K562 (cell line): ENCODE measurements around the gene MEX3C. TPM values are rescaled to one million over a fixed set of nuclear protein-coding genes. Genes with fewer than 3 reads are reported as not detected.

Experiments
- DMBX1 ChIP-seq: fragments of 250-450 bp; sonication (Bioruptor Pico); IDR thresholded peaks from 2 replicates; pipeline ENCODE4 v1.8.0; 2022; ENCODE audit warnings: inconsistent platforms, mild to moderate bottlenecking, moderate library complexity, borderline replicate concordance
- ETS1 ChIP-seq: conservative IDR thresholded peaks from 2 replicates; pipeline ENCODE4 v1.6.1; 2011; ENCODE audit warnings: low read depth, mild to moderate bottlenecking, low read length; ENCODE audit not compliant: control insufficient read depth
- GTF2A2 ChIP-seq: IDR thresholded peaks from 2 replicates; pipeline ENCODE4 v1.6.1; 2016; ENCODE audit warnings: mild to moderate bottlenecking, missing genetic modification characterization, missing compliant biosample characterization
- L3MBTL2 ChIP-seq: fragments of 450-650 bp; IDR thresholded peaks from 2 replicates; pipeline ENCODE4 v1.6.1; 2016; ENCODE audit warnings: mild to moderate bottlenecking, moderate library complexity
- LEF1 ChIP-seq: fragments of 450-650 bp; IDR thresholded peaks from 2 replicates; pipeline ENCODE4 v1.6.1; 2016; ENCODE audit warnings: mild to moderate bottlenecking
- NR2C2 ChIP-seq, 2 experiments: fragments of 200-800 bp in 1 of 2; sonication (Bioruptor generic) in 1 of 2; sonication (generic) in 1 of 2; formaldehyde crosslinking in 1 of 2; IDR thresholded peaks; 2 replicates each; pipeline versions ENCODE4 v1.6.1 to v1.8.0; 2016 to 2022; ENCODE audit warnings: mild to moderate bottlenecking in 1 of 2, missing compliant biosample characterization in 1 of 2, missing genetic modification characterization in 1 of 2, missing genetic modification reagents in 1 of 2
- RNF2 ChIP-seq: sonication (generic); IDR thresholded peaks from 2 replicates; pipeline ENCODE4 v1.6.1; 2016
- TCF3 ChIP-seq: sonication (generic); formaldehyde crosslinking; IDR thresholded peaks from 2 replicates; pipeline ENCODE4 v1.4.0; 2020; ENCODE audit warnings: mild to moderate bottlenecking, missing genetic modification reagents
- TGIF2 ChIP-seq: sonication (generic); formaldehyde crosslinking; IDR thresholded peaks from 2 replicates; pipeline ENCODE4 v1.8.1; 2022; ENCODE audit warnings: mild to moderate bottlenecking, missing genetic modification reagents, moderate library complexity
- YBX1 ChIP-seq: fragments of 450-650 bp; IDR thresholded peaks from 2 replicates; pipeline ENCODE4 v1.7.1; 2016; ENCODE audit warnings: mild to moderate bottlenecking
- ZNF121 ChIP-seq: sonication (generic); formaldehyde crosslinking; conservative IDR thresholded peaks from 2 replicates; pipeline ENCODE4 v1.8.0; 2022; ENCODE audit warnings: missing genetic modification reagents
- ZNF184 ChIP-seq: sonication (generic); formaldehyde crosslinking; IDR thresholded peaks from 2 replicates; pipeline ENCODE4 v1.5.0; 2020; ENCODE audit warnings: missing genetic modification reagents
- ZNF311 ChIP-seq: fragments of 250-450 bp; sonication (Bioruptor Pico); IDR thresholded peaks from 2 replicates; pipeline ENCODE4 v1.4.0; 2020; ENCODE audit warnings: mild to moderate bottlenecking, moderate library complexity
- ZNF324 ChIP-seq: fragments of 250-450 bp; sonication (Bioruptor Pico); IDR thresholded peaks from 2 replicates; pipeline ENCODE4 v1.4.0; 2020; ENCODE audit warnings: mild to moderate bottlenecking
- polyA plus RNA-seq, 8 experiments: library from polyadenylated mRNA; depleted of rRNA in 4 of 8; stranded (reverse) in 5 of 8; unstranded in 3 of 8; fragments of >200 nt; fragmentation: Nextera tagmentation in 2 of 8; fragmentation: Illumina TruSeq in 1 of 8; extraction: Ambion mirVana in 2 of 8; extraction: Trizol in 1 of 8; gene quantifications; 2 replicates each; pipeline versions ENCODE4 v1.2.1 to v1.2.3, GENCODE V29; 2011 to 2014; ENCODE audit warnings: inconsistent platforms in 1 of 8, missing spikeins in 1 of 8
- total RNA-seq, 7 experiments: library from RNA; depleted of rRNA in 6 of 7; stranded (reverse); fragments of >200 nt in 6 of 7; fragmentation: Illumina TruSeq in 2 of 7; extraction: Trizol in 2 of 7; gene quantifications; 2 replicates each; pipeline versions ENCODE4 v1.2.1 to v1.2.3, GENCODE V29; 2011 to 2021; ENCODE audit warnings: low replicate concordance in 1 of 7
- TF ChIP-seq, protein P1 (sequence below), 2 experiments: fragments of 450-650 bp; formaldehyde crosslinking in 1 of 2; IDR thresholded peaks; 2 replicates each; pipeline versions ENCODE4 v1.4.0 to v1.6.1; 2014 to 2020; ENCODE audit warnings: mild to moderate bottlenecking in 2 of 2, borderline replicate concordance in 1 of 2, low read depth in 1 of 2
- TF ChIP-seq, protein P2 (sequence below): fragments of 450-650 bp; formaldehyde crosslinking; IDR thresholded peaks from 2 replicates; pipeline ENCODE4 v1.4.0; 2020; ENCODE audit warnings: mild to moderate bottlenecking, mixed read lengths

The MEX3C gene
- total and polyA plus RNA-seq, 9 of the 15 experiments (the other 6 are each of a cell fraction or from before 2014, with no cell fraction given), result 2.4 to 14.2 (median 10.6) TPM

GRCh38 chr18:51197661-51198424 is at the start of gene MEX3C (continued):
- TF ChIP-seq, protein P1, sequence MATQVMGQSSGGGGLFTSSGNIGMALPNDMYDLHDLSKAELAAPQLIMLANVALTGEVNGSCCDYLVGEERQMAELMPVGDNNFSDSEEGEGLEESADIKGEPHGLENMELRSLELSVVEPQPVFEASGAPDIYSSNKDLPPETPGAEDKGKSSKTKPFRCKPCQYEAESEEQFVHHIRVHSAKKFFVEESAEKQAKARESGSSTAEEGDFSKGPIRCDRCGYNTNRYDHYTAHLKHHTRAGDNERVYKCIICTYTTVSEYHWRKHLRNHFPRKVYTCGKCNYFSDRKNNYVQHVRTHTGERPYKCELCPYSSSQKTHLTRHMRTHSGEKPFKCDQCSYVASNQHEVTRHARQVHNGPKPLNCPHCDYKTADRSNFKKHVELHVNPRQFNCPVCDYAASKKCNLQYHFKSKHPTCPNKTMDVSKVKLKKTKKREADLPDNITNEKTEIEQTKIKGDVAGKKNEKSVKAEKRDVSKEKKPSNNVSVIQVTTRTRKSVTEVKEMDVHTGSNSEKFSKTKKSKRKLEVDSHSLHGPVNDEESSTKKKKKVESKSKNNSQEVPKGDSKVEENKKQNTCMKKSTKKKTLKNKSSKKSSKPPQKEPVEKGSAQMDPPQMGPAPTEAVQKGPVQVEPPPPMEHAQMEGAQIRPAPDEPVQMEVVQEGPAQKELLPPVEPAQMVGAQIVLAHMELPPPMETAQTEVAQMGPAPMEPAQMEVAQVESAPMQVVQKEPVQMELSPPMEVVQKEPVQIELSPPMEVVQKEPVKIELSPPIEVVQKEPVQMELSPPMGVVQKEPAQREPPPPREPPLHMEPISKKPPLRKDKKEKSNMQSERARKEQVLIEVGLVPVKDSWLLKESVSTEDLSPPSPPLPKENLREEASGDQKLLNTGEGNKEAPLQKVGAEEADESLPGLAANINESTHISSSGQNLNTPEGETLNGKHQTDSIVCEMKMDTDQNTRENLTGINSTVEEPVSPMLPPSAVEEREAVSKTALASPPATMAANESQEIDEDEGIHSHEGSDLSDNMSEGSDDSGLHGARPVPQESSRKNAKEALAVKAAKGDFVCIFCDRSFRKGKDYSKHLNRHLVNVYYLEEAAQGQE (IDR thresholded peaks at IDR 0.05; ENCODE audit: borderline replicate concordance), result peak; percentile 11; the same call in 1 of the 2 replicates
- TF ChIP-seq, protein P1 (CRISPR knock-in tag; IDR thresholded peaks at IDR 0.05; ENCODE audit: low read depth), result no peak
- TF ChIP-seq NR2C2 (CRISPR knock-in tag; IDR thresholded peaks at IDR 0.05), result no peak
- no peak; the same call in 1 of the 2 replicates for TF ChIP-seq NR2C2 (tag; IDR thresholded peaks at IDR 0.05)
- TF ChIP-seq ZNF311, result no peak
- no peak for TF ChIP-seq ZNF121 (CRISPR knock-in tag)
- TF ChIP-seq, protein P2, sequence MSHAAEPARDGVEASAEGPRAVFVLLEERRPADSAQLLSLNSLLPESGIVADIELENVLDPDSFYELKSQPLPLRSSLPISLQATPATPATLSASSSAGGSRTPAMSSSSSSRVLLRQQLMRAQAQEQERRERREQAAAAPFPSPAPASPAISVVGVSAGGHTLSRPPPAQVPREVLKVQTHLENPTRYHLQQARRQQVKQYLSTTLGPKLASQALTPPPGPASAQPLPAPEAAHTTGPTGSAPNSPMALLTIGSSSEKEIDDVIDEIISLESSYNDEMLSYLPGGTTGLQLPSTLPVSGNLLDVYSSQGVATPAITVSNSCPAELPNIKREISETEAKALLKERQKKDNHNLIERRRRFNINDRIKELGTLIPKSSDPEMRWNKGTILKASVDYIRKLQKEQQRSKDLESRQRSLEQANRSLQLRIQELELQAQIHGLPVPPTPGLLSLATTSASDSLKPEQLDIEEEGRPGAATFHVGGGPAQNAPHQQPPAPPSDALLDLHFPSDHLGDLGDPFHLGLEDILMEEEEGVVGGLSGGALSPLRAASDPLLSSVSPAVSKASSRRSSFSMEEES, result no peak
- TF ChIP-seq LEF1, result no peak
- TF ChIP-seq TCF3 (CRISPR knock-in tag), result no peak
- peak; percentile 97 for TF ChIP-seq L3MBTL2
- TF ChIP-seq ZNF184 (CRISPR knock-in tag), result no peak
- TF ChIP-seq GTF2A2, result no peak
- no peak; the same call in 1 of the 2 replicates for TF ChIP-seq RNF2
- no peak for TF ChIP-seq ETS1
- no peak for TF ChIP-seq TGIF2 (CRISPR knock-in tag)
- no peak for TF ChIP-seq YBX1
- no peak for TF ChIP-seq DMBX1
- no peak for TF ChIP-seq ZNF324 (CRISPR knock-in tag)
